GM23338 (cell line): Measurements from ENCODE around the gene HEXA. TPM values are rescaled to one million over a fixed set of nuclear protein-coding genes. Genes with fewer than 3 reads are reported as not detected.

Experiments used
- ATAC-seq: fragments of 200-7000 bp; cut with Tn5 transposase; 3 replicates; pipeline ENCODE4 v1.9.1; 2020
- DNase-seq: peaks from one replicate; pipeline ENCODE4 v3.0.0-alpha.2; 2015; ENCODE audit warnings: low spot score
- H2AFZ ChIP-seq: fragments of 200-600 bp; sonication (generic); 2 replicates; pipeline ENCODE4 v1.8.0; 2016; ENCODE audit warnings: antibody characterized with exemption, mild to moderate bottlenecking, moderate library complexity
- H3F3A ChIP-seq: fragments of 200-600 bp; sonication (generic); replicated peaks from 2 replicates; pipeline ENCODE4 v1.8.0; 2017; ENCODE audit warnings: antibody characterized with exemption, mixed run types, low read depth
- H3K27ac ChIP-seq: fragments of 200-600 bp; sonication (generic); 2 replicates; pipeline ENCODE4 v1.6.1; 2016; ENCODE audit warnings: low read depth
- H3K27me3 ChIP-seq: fragments of 200-600 bp; sonication (generic); 2 replicates; pipeline ENCODE4 v1.8.0; 2016; ENCODE audit warnings: mild to moderate bottlenecking, mixed run types, moderate library complexity; ENCODE audit not compliant: insufficient read depth
- H3K36me3 ChIP-seq: fragments of 200-600 bp; sonication (generic); 2 replicates; pipeline ENCODE4 v1.8.0; 2016; ENCODE audit warnings: mild to moderate bottlenecking; ENCODE audit not compliant: insufficient read depth
- H3K4me1 ChIP-seq: fragments of 200-600 bp; sonication (generic); 2 replicates; pipeline ENCODE4 v1.8.0; 2016; ENCODE audit warnings: mild to moderate bottlenecking, moderate library complexity; ENCODE audit not compliant: insufficient read depth
- H3K4me2 ChIP-seq: fragments of 200-600 bp; sonication (generic); 2 replicates; pipeline ENCODE4 v1.7.1; 2017; ENCODE audit warnings: mixed run types
- H3K4me3 ChIP-seq: fragments of 200-600 bp; sonication (generic); 2 replicates; pipeline ENCODE4 v1.6.1; 2016; ENCODE audit warnings: mixed run types
- H3K79me2 ChIP-seq: fragments of 200-600 bp; sonication (generic); replicated peaks from 2 replicates; pipeline ENCODE4 v1.8.0; 2017; ENCODE audit warnings: mild to moderate bottlenecking; ENCODE audit not compliant: insufficient read depth
- H3K9me2 ChIP-seq: fragments of 200-600 bp; sonication (generic); 2 replicates; pipeline ENCODE4 v1.8.0; 2017; ENCODE audit not compliant: insufficient read depth
- H4K20me1 ChIP-seq: fragments of 200-600 bp; sonication (generic); replicated peaks from 2 replicates; pipeline ENCODE4 v1.8.0; 2017; ENCODE audit warnings: mild to moderate bottlenecking; ENCODE audit not compliant: insufficient read depth
- H3K27ac Mint-ChIP-seq: 2 replicates; pipeline ENCODE4 v1.8.0; 2020; ENCODE audit warnings: inconsistent platforms, mild to moderate bottlenecking, moderate library complexity, mixed read lengths
- H3K27me3 Mint-ChIP-seq: 3 replicates; pipeline ENCODE4 v1.8.0; 2022; ENCODE audit warnings: low read depth, mild to moderate bottlenecking, moderate library complexity, mixed read lengths, inconsistent platforms; ENCODE audit not compliant: insufficient read depth, poor library complexity
- H3K36me3 Mint-ChIP-seq: 3 replicates; pipeline ENCODE4 v1.8.0; 2021; ENCODE audit warnings: low read depth, mild to moderate bottlenecking, inconsistent platforms, moderate library complexity, mixed read lengths
- H3K4me1 Mint-ChIP-seq: 3 replicates; pipeline ENCODE4 v1.8.0; 2020; ENCODE audit warnings: mild to moderate bottlenecking, inconsistent platforms, mixed read lengths
- H3K4me3 Mint-ChIP-seq: 3 replicates; pipeline ENCODE4 v1.8.0; 2021; ENCODE audit warnings: moderate library complexity, mild to moderate bottlenecking, inconsistent platforms, mixed read lengths
- H3K9me3 Mint-ChIP-seq: 3 replicates; pipeline ENCODE4 v1.8.0; 2020; ENCODE audit warnings: moderate library complexity, mild to moderate bottlenecking, inconsistent platforms, mixed read lengths
- CREB1 ChIP-seq: fragments of 250-450 bp; sonication (Bioruptor Pico); IDR thresholded peaks from 2 replicates; pipeline ENCODE4 v1.5.0; 2020; ENCODE audit warnings: low read depth, mild to moderate bottlenecking, moderate library complexity
- ETS1 ChIP-seq: IDR thresholded peaks from 2 replicates; pipeline ENCODE4 v1.6.1; 2016; ENCODE audit warnings: antibody characterized with exemption
- EZH2 ChIP-seq: fragments of 200-600 bp; sonication (generic); IDR thresholded peaks from one replicate; pipeline ENCODE4 v1.8.0; 2017; ENCODE audit warnings: antibody characterized with exemption, mild to moderate bottlenecking, low read depth; ENCODE audit not compliant: unreplicated experiment
- EZH2phosphoT487 ChIP-seq: fragments of 200-600 bp; sonication (generic); IDR thresholded peaks from one replicate; pipeline ENCODE4 v1.8.1; 2018; ENCODE audit warnings: antibody characterized with exemption; ENCODE audit not compliant: unreplicated experiment
- JUNB ChIP-seq: IDR thresholded peaks from one replicate; pipeline ENCODE4 v1.6.1; 2016; ENCODE audit warnings: antibody characterized with exemption; ENCODE audit not compliant: unreplicated experiment
- NANOG ChIP-seq: IDR thresholded peaks from 2 replicates; pipeline ENCODE4 v1.6.1; 2016; ENCODE audit warnings: antibody characterized with exemption, borderline replicate concordance
- POLR2AphosphoS5 ChIP-seq: IDR thresholded peaks from 2 replicates; pipeline ENCODE4 v1.6.1; 2016; ENCODE audit warnings: antibody characterized with exemption, low read depth
- REST ChIP-seq: IDR thresholded peaks from one replicate; pipeline ENCODE4 v1.6.1; 2018; ENCODE audit warnings: antibody characterized with exemption; ENCODE audit not compliant: unreplicated experiment
- STAT1 ChIP-seq: IDR thresholded peaks from one replicate; pipeline ENCODE4 v1.6.1; 2016; ENCODE audit warnings: antibody characterized with exemption; ENCODE audit not compliant: unreplicated experiment
- ZNF114 ChIP-seq: fragments of 250-450 bp; sonication (Bioruptor Pico); IDR thresholded peaks from 2 replicates; pipeline ENCODE4 v1.5.0; 2020; ENCODE audit warnings: mild to moderate bottlenecking, moderate library complexity
- ZNF331 ChIP-seq: fragments of 250-450 bp; sonication (Bioruptor Pico); IDR thresholded peaks from 2 replicates; pipeline ENCODE4 v1.5.0; 2020; ENCODE audit warnings: low read depth, mild to moderate bottlenecking, moderate library complexity
- polyA plus RNA-seq: library from polyadenylated mRNA; unstranded; fragments of >200 nt; fragmentation: Nextera tagmentation; extraction: Ambion mirVana; gene quantifications from 2 replicates; pipeline ENCODE4 v1.2.1, GENCODE V29; 2016
- total RNA-seq: library from RNA; depleted of rRNA; stranded (reverse); fragments of >200 nt; shearing (Covaris generic); gene quantifications from 2 replicates; pipeline ENCODE4 v1.2.3, GENCODE V29; 2014

Gene HEXA
- total and polyA plus RNA-seq, 2 experiments from 2014 or later: 43.0 to 43.8 TPM

GRCh38 chr15:72372361-72372760 lies 3.5 kb downstream of the HEXA start:
- H3K79me2 ChIP-seq: peaks cover 50% of the 10 kb centered on the region

More at GRCh38 chr15:72372361-72372760, 3.5 kb downstream of the HEXA start:
- Mint-ChIP-seq H3K36me3 (no peaks in the 10 kb centered on the region), H3K4me1 (peaks cover 18% of the 10 kb centered on the region), H3K27me3 (peaks cover 15% of the 10 kb centered on the region), H3K27ac (no peak overlapping the region), H3K9me3 (peaks cover 7% of the 10 kb centered on the region; the same call in 2 of the 3 replicates), H3K4me3 (no peak overlapping the region)
- Histone ChIP-seq H3K9me2 (no peaks in the 10 kb centered on the region), H4K20me1 (peaks cover 9% of the 10 kb centered on the region; the same call in 1 of the 2 replicates), H3K4me3 (no peak overlapping the region), H3K4me1 (peaks cover 11% of the 10 kb centered on the region; the same call in 1 of the 2 replicates), H3K27me3 (no peaks in the 10 kb centered on the region), H3K36me3 (no peaks in the 10 kb centered on the region), H2AFZ (no peak overlapping the region), H3F3A (0 out of 2 replicates have a peak, but pooled peaks cover 4% of the 10 kb centered on the region), H3K27ac (no peak overlapping the region), H3K4me2 (no peak overlapping the region)
- TF ChIP-seq CREB1 (CRISPR knock-in tag) (no peak), ZNF114 (CRISPR knock-in tag) (no peak), ZNF331 (no peak), REST (no peak), ETS1 (no peak), STAT1 (no peak), JUNB (no peak), EZH2phosphoT487 (no peak), NANOG (no peak), EZH2 (no peak), POLR2AphosphoS5 (no peak)
- no peak for DNase-seq
- ATAC-seq: no peak
